Tibial nerve (tissue), 3 donors: ENCODE data around the gene AK8.

Source experiments
- CTCF ChIP-seq, 5 experiments: fragments of 200-600 bp in 3 of 5; fragments of 450-650 bp in 2 of 5; sonication (generic) in 3 of 5; IDR thresholded peaks; one replicate each; pipeline ENCODE4 v1.5.1; 2016 to 2019; ENCODE audit warnings: antibody characterized with exemption in 5 of 5, mild to moderate bottlenecking in 3 of 5, moderate library complexity in 2 of 5
- POLR2A ChIP-seq, 2 donors: fragments of 450-650 bp; IDR thresholded peaks; one replicate each; pipeline ENCODE4 v1.6.1; 2017; ENCODE audit warnings: antibody characterized with exemption in 2 of 2, mild to moderate bottlenecking in 2 of 2, moderate library complexity in 2 of 2

GRCh38 chr9:132919614-132920268, 41.7 kb upstream of the AK8 start:
- no peak for TF ChIP-seq POLR2A (IDR thresholded peaks at IDR 0.05)
- no peak for TF ChIP-seq CTCF (IDR thresholded peaks at IDR 0.05)
